ENCODE data around the gene ING3. TPM values are rescaled to one million over a fixed set of nuclear protein-coding genes. Genes with fewer than 3 reads are reported as not detected.

ING3 gene
- total and polyA plus RNA-seq, 9 of the 15 experiments (the other 6 are each of a cell fraction or from before 2014, with no cell fraction given) = 22.8 to 233 (median 50.4) TPM

GRCh38 chr7:120990468-120991118 lies 40.0 kb downstream of the ING3 start (continued):
- TF ChIP-seq MGA (IDR thresholded peaks at IDR 0.05) = 0 out of 2 replicates have a peak, but pooled peaks have one; percentile 23
- TF ChIP-seq ZNF449 (CRISPR knock-in tag; IDR thresholded peaks at IDR 0.05) = no peak
- no peak for TF ChIP-seq HOMEZ (CRISPR knock-in tag; IDR thresholded peaks at IDR 0.05)
- TF ChIP-seq POLR3G (IDR thresholded peaks at IDR 0.05; ENCODE audit: extremely low read depth, insufficient read length, insufficient replicate concordance) = no peak
- no peak for TF ChIP-seq CTCFL (IDR thresholded peaks at IDR 0.05; ENCODE audit: borderline replicate concordance, insufficient read depth, low read depth, low read length, poor library complexity, severe bottlenecking)
- TF ChIP-seq DPF2 (IDR thresholded peaks at IDR 0.05) = no peak
- TF ChIP-seq HDAC1 (IDR thresholded peaks at IDR 0.05) = peak in 1 of 2 experiments; percentile 64; a peak in 1 of 4 replicates
- TF ChIP-seq MAX (CRISPR knock-in tag; IDR thresholded peaks at IDR 0.05) = no peak
- no peak for TF ChIP-seq L3MBTL2 (IDR thresholded peaks at IDR 0.05)
- TF ChIP-seq PTBP1 (IDR thresholded peaks at IDR 0.05; ENCODE audit: low read depth, low read length) = no peak
